ENCODE measurements around the gene SETD3. TPM values are rescaled to one million over a fixed set of nuclear protein-coding genes. Genes with fewer than 3 reads are reported as not detected.

SETD3 gene
- total and polyA plus RNA-seq, 8 donors, result 24.1 to 119 (median 41.2) TPM

GRCh38 chr14:99507860-99508640 lies 27.4 kb upstream of the SETD3 start:
- Histone ChIP-seq H3K27ac (peak overlapping the region in 3 of 5 donors; percentile 7 to 14 (median 8)), H3K4me1 (peaks cover 5 to 35% (median 17%) of the 10 kb centered on the region in 4 donors), H3K36me3 (peaks cover 64 to 100% (median 99%) of the 10 kb centered on the region in 4 donors), H3K4me3 (no peak overlapping the region), H3K27me3 (no peaks in the 10 kb centered on the region), H3K9me3 (no peaks in the 10 kb centered on the region)
- intact Hi-C loops (cut with DNase I; ENCODE audit: low total_unique reads), result no loop called here
- 75 to 88% (median 79%) methylated on average over 11 to 13 of the region's 13 CpGs for WGBS, 5 donors
- no peak for DNase-seq
- TF ChIP-seq CTCF (IDR thresholded peaks at IDR 0.05) (no peak), POLR2A (IDR thresholded peaks at IDR 0.05) (no peak), EP300 (IDR thresholded peaks at IDR 0.05) (no peak), POLR2AphosphoS5 (IDR thresholded peaks at IDR 0.05) (no peak)

- Histone ChIP-seq H3K9me3 (no peaks in the 10 kb centered on the region), H3K36me3 (peaks cover 80 to 100% (median 99%) of the 10 kb centered on the region in 4 donors), H3K27ac (no peak overlapping the region), H3K4me1 (peaks cover 0 to 21% (median 12%) of the 10 kb centered on the region in 4 donors), H3K4me3 (no peak overlapping the region), H3K27me3 (no peaks in the 10 kb centered on the region)
- TF ChIP-seq POLR2A (IDR thresholded peaks at IDR 0.05), result no peak
- no peak for TF ChIP-seq CTCF (IDR thresholded peaks at IDR 0.05)
- intact Hi-C loops (cut with DNase I; ENCODE audit: low total_unique reads), result no loop called here
- WGBS, 5 donors, result 86 to 96% (median 93%) methylated on average over 6 of the region's 6 CpGs
- no peak for DNase-seq
Measured at GRCh38 chr14:99506276-99506675, 25.6 kb upstream of the SETD3 start.

- Histone ChIP-seq H3K9me3 (no peaks in the 10 kb centered on the region), H3K36me3 (peaks cover 86 to 100% (median 100%) of the 10 kb centered on the region in 4 donors), H3K27ac (no peak overlapping the region), H3K27me3 (no peaks in the 10 kb centered on the region), H3K4me3 (no peak overlapping the region), H3K4me1 (peaks cover 0 to 15% (median 11%) of the 10 kb centered on the region in 4 donors)
- WGBS, 5 donors, result 84 to 94% (median 87%) methylated on average over 5 of the region's 5 CpGs
- no peak for DNase-seq
- intact Hi-C loops (cut with DNase I; ENCODE audit: low total_unique reads), result no loop called here
- no peak for TF ChIP-seq CTCF (IDR thresholded peaks at IDR 0.05)
- no peak for TF ChIP-seq EP300 (IDR thresholded peaks at IDR 0.05)
- TF ChIP-seq POLR2AphosphoS5 (IDR thresholded peaks at IDR 0.05), result no peak
- TF ChIP-seq POLR2A (IDR thresholded peaks at IDR 0.05), result no peak
Measured at GRCh38 chr14:99505089-99505488, 24.4 kb upstream of the SETD3 start.

GRCh38 chr14:99503848-99504453 lies 23.3 kb upstream of the SETD3 start:
- Histone ChIP-seq H3K4me3 (no peak overlapping the region), H3K9me3 (no peaks in the 10 kb centered on the region), H3K27ac (no peak overlapping the region), H3K27me3 (no peaks in the 10 kb centered on the region), H3K36me3 (peaks cover 78 to 100% (median 99%) of the 10 kb centered on the region in 4 donors), H3K4me1 (peaks cover 0 to 11% (median 8%) of the 10 kb centered on the region in 4 donors)
- WGBS, 5 donors, result 79 to 91% (median 85%) methylated on average over 4 of the region's 4 CpGs
- intact Hi-C loops (cut with DNase I; ENCODE audit: low total_unique reads), result no loop called here
- TF ChIP-seq POLR2A (IDR thresholded peaks at IDR 0.05) (no peak), CTCF (IDR thresholded peaks at IDR 0.05) (no peak), POLR2AphosphoS5 (IDR thresholded peaks at IDR 0.05) (no peak), EP300 (IDR thresholded peaks at IDR 0.05) (no peak)
- no peak for DNase-seq

All from stomach (tissue), 9 donors.